Lower leg skin (tissue), 4 donors: ENCODE data around the gene NDUFAF2. TPM values are rescaled to one million over a fixed set of nuclear protein-coding genes. Genes with fewer than 3 reads are reported as not detected.

Experiments used
- DNase-seq, 2 donors: peaks; one replicate each; pipeline ENCODE4 v3.0.0-alpha.2; 2019; ENCODE audit warnings: low spot score in 2 of 2
- H3K4me3 ChIP-seq: fragments of 200-600 bp; sonication (generic); 2 replicates; pipeline ENCODE4 v1.5.1; 2017; ENCODE audit warnings: mild to moderate bottlenecking, low read depth; ENCODE audit not compliant: poor library complexity, severe bottlenecking
- POLR2A ChIP-seq, 2 donors: fragments of 450-650 bp; IDR thresholded peaks; one replicate each; pipeline ENCODE4 v1.6.1; 2016 to 2017; ENCODE audit warnings: antibody characterized with exemption in 2 of 2, mild to moderate bottlenecking in 1 of 2, moderate library complexity in 1 of 2
- WGBS, 2 donors: methylation state at CpG; one replicate each; pipeline ENCODE4 v1.1.5; 2018; 5-methylcytosine and 5-hydroxymethylcytosine counted together
- intact Hi-C: fragments of 100-400 bp; cut with DNase I; formaldehyde crosslinking; loops from one replicate; pipeline ENCODE4 v1.15.0; 2023; ENCODE audit warnings: low total_unique reads
- total RNA-seq, 4 donors: library from RNA; depleted of rRNA; stranded (reverse); fragments of >200 nt; gene quantifications; one replicate each; pipeline ENCODE4 v1.1.0, GENCODE V29; 2016
- TF ChIP-seq, protein P1 (sequence below), 3 donors: fragments of 450-650 bp; IDR thresholded peaks; one replicate each; pipeline ENCODE4 v1.5.1; 2016; ENCODE audit warnings: antibody characterized with exemption in 3 of 3, mild to moderate bottlenecking in 3 of 3, moderate library complexity in 2 of 3

The NDUFAF2 gene
- total RNA-seq, 4 donors from 2014 or later = 13.3 to 22.7 (median 16.0) TPM

DNA sequence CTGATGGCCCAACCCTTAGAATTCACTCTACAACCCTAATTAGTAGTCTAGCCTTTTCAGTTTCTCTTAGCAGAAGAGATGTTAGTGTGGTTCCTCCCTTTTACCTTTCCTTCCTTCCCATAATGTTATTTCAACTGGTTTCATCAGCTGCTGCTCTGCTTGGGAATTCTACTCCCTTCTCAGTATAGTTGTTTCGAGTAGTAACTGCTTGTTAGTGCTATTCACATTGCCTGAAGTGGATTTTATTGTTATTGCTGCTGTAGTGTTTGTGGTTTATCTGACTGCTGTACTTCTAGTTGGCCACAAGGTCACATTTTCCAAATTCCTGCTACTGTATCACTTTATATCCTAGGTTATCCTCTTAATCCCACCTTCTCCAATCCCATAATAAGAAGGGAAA, 187.6 kb downstream of the NDUFAF2 start:
- WGBS, 2 donors = 86 to 90% methylated on average over 1 of the region's 1 CpG
- intact Hi-C loops = no loop called here
- no peak for TF ChIP-seq POLR2A (IDR thresholded peaks at IDR 0.05)
- TF ChIP-seq, protein P1, sequence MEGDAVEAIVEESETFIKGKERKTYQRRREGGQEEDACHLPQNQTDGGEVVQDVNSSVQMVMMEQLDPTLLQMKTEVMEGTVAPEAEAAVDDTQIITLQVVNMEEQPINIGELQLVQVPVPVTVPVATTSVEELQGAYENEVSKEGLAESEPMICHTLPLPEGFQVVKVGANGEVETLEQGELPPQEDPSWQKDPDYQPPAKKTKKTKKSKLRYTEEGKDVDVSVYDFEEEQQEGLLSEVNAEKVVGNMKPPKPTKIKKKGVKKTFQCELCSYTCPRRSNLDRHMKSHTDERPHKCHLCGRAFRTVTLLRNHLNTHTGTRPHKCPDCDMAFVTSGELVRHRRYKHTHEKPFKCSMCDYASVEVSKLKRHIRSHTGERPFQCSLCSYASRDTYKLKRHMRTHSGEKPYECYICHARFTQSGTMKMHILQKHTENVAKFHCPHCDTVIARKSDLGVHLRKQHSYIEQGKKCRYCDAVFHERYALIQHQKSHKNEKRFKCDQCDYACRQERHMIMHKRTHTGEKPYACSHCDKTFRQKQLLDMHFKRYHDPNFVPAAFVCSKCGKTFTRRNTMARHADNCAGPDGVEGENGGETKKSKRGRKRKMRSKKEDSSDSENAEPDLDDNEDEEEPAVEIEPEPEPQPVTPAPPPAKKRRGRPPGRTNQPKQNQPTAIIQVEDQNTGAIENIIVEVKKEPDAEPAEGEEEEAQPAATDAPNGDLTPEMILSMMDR (IDR thresholded peaks at IDR 0.05) = no peak
- H3K4me3 ChIP-seq = no peak overlapping the region
- no peak for DNase-seq

GRCh38 chr5:61137835-61138234, 192.8 kb downstream of the NDUFAF2 start:
- DNase-seq = no peak
- no peak overlapping the region for H3K4me3 ChIP-seq
- 75 to 86% methylated on average over 1 of the region's 1 CpG for WGBS, 2 donors
- TF ChIP-seq, protein P1 (IDR thresholded peaks at IDR 0.05) = no peak
- TF ChIP-seq POLR2A (IDR thresholded peaks at IDR 0.05) = no peak
- intact Hi-C loops = no loop called here

GRCh38 chr5:61139094-61139873, 194.3 kb downstream of the NDUFAF2 start:
- WGBS, 2 donors = 81 to 86% methylated on average over 5 of the region's 5 CpGs
- intact Hi-C loops = no loop called here
- no peak for TF ChIP-seq POLR2A (IDR thresholded peaks at IDR 0.05)
- TF ChIP-seq, protein P1 (IDR thresholded peaks at IDR 0.05) = no peak
- no peak for DNase-seq
- H3K4me3 ChIP-seq = no peak overlapping the region

DNA sequence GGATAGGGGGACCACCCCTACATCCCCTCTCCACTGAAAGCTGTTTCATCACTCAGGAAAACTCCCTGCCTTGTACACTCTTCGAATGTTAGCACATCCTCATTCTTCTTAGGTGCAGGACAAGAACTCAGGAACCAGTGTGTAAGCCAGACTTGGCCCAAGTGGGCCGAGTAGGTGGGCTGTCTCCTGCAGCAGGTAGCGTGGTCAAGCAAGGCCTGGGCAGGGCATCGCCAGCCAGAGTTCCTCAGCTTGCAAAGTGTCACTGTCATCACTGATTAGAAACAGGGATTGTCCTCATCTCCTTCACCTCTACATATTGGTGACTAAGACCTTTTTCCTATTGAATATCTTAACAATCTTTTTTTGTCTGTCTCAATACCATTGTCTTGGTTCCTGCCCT, 194.9 kb downstream of the NDUFAF2 start:
- no peak for TF ChIP-seq POLR2A (IDR thresholded peaks at IDR 0.05)
- TF ChIP-seq, protein P1 (IDR thresholded peaks at IDR 0.05) = no peak
- WGBS, 2 donors = 90 to 94% methylated on average over 4 of the region's 4 CpGs
- intact Hi-C loops = no loop called here
- H3K4me3 ChIP-seq = no peak overlapping the region
- no peak for DNase-seq

DNA sequence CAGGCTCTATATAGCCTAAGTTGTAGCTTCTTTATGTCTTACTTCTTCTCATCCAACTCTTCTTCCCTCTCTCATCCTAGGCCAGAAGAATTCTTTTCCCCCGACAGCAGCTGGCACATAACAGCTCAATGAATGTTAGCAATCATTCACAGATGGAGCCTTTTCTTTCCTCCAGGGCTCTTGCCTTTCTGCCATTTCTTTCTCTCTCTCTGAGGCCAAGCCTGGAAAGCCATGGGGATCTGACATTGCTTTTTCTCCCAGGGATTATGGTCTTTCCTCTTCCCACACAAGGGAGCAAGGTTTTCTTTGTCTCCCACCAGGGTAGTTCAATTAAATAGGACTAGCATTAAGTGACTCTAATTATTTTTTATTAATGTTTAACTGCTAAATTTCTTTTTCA, 196.8 kb downstream of the NDUFAF2 start:
- no peak overlapping the region for H3K4me3 ChIP-seq
- DNase-seq = no peak
- TF ChIP-seq POLR2A (IDR thresholded peaks at IDR 0.05) = no peak
- TF ChIP-seq, protein P1 (IDR thresholded peaks at IDR 0.05) = no peak
- intact Hi-C loops = no loop called here
- 17 to 23% methylated on average over 1 of the region's 1 CpG for WGBS, 2 donors

GRCh38 chr5:61142391-61142790, 197.4 kb downstream of the NDUFAF2 start:
- H3K4me3 ChIP-seq = no peak overlapping the region
- intact Hi-C loops = no loop called here
- TF ChIP-seq, protein P1 (IDR thresholded peaks at IDR 0.05) = no peak
- TF ChIP-seq POLR2A (IDR thresholded peaks at IDR 0.05) = no peak
- 43 to 59% methylated on average over 1 of the region's 1 CpG for WGBS, 2 donors
- DNase-seq = no peak
